Occipital lobe (tissue), 2 donors: ENCODE data around the gene RAB3IL1. TPM values are rescaled to one million over a fixed set of nuclear protein-coding genes. Genes with fewer than 3 reads are reported as not detected.
"Not testable (repeated sequence)": the region's sequence is repeated elsewhere in the genome, so short reads cannot be mapped to it uniquely, and the experiment has no call there.

ENCODE experiments used
- DNase-seq: peaks from one replicate; lab custom pipeline; 2025; lab: John Stamatoyannopoulos, UW
- total RNA-seq: library from RNA; depleted of rRNA; stranded (reverse); fragments of >200 nt; gene quantifications from one replicate; pipeline ENCODE4 v1.2.3, GENCODE V29; 2014

The RAB3IL1 gene
- total RNA-seq, 1 donor from 2014 or later = 2.3 TPM

DNA sequence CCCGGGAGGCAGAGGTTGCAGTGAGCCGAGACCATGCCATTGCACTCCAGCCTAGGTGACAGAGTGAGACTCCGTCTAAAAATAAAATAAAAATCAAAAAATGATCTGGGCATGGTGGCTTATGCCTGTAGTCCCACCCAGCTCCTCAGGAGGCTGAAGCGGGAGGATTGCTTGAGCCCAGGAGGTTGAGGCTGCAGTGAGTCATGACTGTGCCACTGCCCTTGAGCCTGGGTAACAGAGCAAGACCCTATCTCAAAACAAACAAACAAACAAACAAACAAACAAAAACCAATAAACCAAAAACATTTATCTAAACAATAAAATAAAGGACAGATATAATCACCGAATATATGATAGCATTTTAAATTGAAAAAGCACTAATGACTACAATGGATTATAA, 36.3 kb upstream of the RAB3IL1 start:
- DNase-seq = not testable (repeated sequence)

DNA sequence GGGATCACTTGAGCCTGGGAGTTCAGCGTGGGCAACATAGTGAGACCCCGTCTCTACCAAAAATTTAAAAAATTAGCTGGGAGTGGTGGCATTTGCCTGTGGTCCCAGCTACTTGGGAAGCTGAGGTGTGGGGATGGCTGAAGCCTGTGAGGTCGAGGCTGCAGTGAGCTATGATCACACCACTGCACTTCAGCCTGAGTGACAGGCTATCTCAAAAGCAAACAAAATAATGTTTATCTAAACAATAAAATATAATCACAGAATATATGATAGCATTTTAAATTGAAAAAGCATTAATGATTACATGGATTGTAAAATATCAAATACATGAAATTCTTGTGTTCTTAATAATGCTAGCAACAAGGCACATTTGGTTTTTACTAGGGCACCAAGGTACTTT, 35.5 kb upstream of the RAB3IL1 start:
- DNase-seq = no peak

DNA sequence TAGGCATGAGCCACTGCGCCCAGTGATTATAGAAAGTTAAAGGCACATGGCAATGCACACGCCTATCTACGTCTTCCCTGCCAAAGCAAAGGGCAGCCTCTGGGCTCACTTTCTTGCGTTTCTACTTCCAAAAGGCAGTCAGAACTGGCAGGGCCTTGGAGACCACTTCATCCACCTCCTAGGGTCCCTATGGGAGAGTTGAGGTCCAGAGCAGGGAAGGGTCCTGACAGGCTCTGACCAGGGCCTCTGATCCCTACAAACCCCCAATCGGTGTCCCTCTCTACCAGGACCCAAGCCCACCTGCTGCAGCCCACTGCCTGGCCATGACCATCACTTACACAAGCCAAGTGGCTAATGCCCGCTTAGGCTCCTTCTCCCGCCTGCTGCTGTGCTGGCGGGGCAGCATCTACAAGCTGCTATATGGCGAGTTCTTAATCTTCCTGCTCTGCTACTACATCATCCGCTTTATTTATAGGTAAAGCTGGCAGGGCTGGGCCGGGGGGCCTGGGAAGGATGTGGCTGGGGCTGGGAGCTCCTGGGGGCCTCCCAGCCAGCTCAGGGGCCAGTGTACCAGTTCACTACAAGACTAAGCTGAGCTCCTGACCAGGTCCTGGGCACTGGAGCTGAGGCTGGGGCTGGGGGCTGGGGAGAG, 34.2 kb upstream of the RAB3IL1 start:
- no peak for DNase-seq

DNA sequence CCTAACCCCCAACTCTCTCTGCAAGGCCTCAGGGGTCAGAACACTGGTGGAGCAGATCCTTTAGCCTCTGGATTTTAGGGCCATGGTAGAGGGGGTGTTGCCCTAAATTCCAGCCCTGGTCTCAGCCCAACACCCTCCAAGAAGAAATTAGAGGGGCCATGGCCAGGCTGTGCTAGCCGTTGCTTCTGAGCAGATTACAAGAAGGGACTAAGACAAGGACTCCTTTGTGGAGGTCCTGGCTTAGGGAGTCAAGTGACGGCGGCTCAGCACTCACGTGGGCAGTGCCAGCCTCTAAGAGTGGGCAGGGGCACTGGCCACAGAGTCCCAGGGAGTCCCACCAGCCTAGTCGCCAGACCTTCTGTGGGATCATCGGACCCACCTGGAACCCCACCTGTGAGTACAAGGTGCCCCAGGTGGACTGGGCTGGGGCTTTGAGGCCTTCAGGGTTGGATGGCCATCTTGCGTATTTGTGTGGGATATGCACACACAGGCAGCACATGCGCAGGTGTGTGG, 32.7 kb upstream of the RAB3IL1 start, which contains the start of gene BEST1:
TSS of gene BEST1 (plus strand) at position 317 of the 513 bp plus-strand sequence. CDS start 1,456 bp downstream, outside the sequence.
- DNase-seq = peak; percentile 38

DNA sequence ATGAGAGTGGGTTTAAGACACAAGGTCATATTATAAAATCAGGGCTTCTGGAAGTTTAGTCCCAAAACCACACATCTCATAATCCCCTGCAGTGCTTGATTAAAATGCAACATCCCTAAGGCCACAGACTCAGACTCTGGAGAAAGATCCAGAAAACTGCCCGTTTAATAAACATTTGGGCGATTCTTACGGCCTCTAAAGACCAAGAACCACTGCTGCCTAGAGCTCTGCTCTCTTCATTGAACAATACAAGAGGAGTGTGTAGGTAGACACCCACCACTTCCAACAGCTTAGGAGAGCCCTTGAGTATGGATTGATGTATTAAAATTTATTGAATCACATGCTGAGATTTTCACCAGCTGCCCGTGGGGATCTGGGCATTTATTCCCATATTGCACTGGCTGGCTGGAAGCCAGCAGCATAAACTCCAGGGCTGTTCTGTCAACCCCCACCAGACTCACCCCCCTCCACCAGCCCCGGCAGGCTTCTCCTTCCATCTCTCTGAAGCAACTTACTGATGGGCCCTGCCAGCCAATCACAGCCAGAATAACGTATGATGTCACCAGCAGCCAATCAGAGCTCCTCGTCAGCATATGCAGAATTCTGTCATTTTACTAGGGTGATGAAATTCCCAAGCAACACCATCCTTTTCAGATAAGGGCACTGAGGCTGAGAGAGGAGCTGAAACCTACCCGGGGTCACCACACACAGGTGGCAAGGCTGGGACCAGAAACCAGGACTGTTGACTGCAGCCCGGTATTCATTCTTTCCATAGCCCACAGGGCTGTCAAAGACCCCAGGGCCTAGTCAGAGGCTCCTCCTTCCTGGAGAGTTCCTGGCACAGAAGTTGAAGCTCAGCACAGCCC, 32.0 kb upstream of the RAB3IL1 start:
- peak; percentile 88 for DNase-seq

DNA sequence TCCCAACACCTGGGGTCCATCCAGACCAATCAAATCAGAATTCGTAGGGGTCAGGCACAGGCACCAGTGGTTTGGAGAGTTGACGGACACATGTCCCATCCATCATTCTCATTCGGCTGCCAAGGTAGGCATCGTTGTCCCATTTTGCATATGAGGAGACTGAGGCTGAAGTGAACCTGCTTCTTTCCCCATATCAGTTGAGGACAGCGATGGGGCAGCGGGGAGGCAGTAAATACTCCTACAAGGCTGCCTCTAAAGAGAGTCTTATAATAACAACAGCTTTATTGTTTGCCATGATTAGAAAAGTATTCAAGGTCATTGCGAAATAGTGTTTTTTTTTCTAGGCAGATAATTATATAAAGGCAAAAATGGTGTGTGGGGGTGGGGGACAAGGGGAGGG, 31.1 kb upstream of the RAB3IL1 start:
- no peak for DNase-seq

DNA sequence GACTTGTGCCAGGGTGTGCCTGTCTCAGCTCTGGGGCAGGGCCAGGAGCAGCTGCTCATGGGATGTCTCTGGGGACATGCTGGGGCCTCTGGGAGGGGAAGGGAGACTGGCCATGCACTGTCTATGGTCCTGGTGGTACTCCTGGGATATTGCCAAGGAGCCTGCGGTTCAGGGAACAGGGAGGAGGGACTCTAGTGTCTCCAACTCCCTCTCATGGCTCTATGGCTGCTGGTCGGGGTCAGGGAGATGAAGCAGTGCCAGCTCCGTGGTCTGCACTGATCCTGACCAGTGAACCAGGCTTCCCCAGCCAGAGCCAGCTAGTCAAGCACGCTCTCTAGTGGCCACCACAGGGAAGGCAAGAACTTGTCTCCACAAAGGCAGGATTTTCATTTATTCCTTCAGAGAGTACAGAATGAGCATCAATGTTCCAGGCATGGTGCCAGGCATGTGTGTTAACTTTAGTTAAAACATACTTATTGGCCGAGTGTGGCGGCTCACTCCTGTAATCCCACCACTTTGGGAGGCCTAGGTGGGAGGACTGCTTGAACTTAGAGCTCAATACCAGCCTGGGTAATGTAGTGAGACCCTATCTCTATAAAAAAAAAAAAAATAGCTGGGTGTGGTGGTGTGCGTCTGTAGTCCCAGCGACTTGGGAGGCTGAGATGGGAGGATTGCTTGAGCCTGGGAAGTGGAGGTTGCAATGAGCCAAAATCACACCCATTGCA, 30.3 kb upstream of the RAB3IL1 start:
- DNase-seq = peak; percentile 72

DNA sequence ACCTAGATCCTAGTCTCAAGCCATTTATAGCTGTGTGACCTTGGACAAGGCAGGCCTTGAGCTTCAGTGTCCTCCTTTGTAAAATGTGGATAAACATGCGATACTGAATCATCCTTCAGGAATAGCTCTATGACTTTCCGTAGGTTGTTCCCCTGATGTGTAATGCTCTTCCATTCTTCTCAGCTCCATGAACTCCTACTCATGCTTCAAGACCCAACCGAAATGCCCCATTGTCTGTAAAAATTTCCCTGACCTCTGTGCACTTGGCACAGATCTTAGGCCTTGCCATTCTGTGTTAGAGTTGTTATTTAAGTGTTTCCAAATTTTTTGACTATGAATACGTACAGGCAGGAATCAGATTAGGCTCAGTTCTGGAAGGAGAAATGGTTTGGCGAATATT, 29.5 kb upstream of the RAB3IL1 start:
- no peak for DNase-seq

DNA sequence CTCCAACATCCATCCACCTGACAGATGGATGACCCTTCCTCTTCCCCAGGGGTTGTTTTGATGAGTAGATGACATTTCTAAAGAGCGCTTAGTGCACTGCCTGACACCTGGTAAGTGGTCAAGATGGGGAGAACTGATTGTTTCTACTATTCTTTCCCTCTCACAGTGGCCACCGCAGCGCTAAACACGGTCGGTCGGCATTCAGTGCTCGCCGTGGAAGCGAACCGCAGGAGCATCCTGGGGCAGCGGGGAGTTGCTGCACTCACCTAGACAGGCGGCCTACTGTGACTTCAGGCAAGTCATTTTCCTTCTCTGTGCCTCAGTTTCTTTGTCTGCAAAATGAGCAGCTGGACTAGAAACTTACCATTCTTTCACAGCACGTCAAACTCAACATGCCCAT, 27.8 kb upstream of the RAB3IL1 start:
- DNase-seq = no peak

DNA sequence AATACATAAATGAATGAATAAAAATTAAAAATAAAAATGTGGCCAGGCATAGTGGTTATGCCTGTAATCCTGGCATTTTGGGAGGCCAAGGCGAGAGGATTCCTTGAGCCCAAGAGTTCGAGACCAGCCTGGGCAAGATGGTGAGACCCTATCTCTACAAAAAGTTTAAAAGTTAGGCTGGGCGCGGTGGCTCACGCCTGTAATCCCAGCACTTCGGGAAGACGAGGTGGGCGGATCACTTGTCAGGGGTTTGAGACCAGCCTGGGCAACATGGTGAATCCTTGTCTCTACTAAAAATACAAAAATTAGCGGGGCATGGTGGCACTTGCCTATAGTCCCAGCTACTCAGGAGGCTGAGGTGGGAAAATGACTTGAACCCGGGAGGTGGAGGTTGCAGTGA, 23.1 kb upstream of the RAB3IL1 start:
- no peak for DNase-seq

DNA sequence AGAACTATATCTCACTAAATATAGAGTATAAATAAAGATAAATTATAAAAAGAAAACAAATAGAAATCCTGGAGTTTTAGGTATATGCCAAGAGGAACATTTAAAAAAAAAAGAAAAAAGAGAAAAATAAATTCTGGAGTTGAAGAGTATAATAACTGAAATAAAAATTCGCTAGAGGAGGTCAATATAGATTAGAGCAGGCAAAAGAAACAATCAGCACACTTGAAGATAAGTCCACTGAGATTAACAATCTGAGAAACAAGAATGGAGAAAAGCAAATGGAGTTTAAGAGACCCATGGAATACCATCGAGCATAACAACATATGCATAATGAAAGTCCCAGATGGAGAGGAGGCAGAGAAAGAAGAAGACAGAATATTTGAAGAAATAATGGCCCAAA, 18.5 kb upstream of the RAB3IL1 start:
- no peak for DNase-seq

DNA sequence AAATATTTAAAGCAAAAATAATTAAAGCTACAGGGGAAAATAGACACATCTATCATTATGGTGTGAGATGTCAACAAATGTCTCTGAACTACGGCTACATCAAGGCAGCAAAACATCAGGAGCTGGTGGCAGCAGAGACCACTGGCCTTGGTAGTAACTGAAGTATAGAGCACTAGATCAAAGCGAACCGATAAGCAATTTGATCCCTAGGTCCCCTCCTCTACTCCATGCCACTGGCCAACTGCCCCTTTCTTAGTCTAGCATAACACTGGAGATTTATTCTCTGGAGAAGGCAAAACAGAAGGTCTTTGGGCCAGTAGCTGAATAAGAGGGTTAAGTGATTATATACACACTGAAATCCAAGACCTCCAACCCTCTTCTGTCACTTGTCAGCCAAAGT, 13.6 kb upstream of the RAB3IL1 start:
- DNase-seq = no peak

DNA sequence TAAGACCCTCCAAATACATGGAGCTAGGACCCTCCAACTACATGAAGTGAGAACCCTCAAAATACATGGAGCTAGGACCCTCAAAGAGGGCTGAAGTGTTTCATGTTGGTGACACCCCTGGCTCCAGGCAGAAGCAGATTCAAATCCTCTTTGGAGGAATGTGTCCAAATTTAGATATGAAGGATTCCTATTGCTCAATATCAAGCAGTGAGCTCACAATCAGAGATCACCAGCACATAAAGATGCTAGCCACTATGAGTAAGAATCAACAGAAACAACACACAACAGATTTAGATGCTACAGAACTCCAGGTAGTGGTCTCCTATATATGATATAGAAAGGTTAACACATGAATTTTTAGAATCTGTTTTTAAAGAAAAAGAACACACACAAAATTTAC, 11.2 kb upstream of the RAB3IL1 start:
- no peak for DNase-seq

DNA sequence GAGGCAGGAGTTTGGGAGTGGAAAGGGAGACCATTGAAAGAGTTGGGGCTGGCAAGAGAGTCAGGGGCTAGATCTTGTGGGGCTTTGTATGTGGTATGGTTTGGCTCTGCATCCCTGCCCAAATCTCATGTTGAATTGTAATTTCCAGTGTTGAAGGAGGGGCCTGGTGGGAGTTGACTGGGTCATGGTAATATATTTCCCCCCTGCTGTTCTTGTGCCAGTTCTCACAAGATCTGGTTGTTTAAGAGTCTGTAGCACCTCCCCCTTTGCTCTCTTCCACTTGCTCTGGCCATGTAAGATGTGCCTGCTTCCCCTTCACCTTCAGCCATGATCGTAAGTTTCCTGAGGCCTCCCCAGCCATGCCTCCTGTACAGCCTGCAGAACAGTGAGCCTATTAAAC, 10.1 kb upstream of the RAB3IL1 start:
- no peak for DNase-seq

DNA sequence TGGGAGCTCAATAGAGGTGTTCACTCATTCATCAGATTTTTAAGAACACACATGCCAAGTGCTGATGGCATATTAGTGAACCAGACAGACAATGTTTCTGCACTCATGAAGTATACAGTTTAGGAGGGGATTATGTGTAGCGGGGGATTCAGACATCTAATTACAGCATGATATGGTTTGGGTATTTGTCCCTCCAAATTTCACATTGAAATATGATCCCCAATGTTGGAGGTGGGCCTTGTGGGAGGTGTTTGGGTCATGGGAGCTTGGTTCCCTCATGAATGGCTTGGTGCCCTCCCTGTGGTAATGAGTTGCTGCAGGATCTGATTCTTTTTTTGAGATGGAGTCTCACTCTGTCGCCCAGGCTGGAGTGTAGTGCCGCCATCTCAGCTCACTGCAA, 8.9 kb upstream of the RAB3IL1 start:
- DNase-seq = no peak

DNA sequence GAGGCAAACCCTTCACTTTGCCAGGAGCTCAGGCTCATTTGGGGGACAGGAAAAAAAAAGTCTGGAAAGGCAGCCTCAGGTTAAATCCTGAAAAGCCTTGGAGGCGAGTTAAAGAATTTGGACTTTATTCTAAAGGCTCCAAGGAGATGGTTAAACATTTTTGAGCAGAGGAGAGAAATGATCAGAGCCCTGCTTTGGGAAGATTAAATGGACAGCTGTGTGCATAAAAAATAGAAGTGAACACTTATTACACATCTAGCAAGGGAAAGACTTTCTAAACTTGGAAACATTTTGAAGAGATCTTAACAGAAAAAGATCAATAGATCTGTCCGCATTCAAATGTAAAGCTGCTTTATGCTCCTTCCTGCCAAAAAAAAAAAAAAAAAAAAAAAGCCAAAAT, 8.4 kb upstream of the RAB3IL1 start:
- no peak for DNase-seq

DNA sequence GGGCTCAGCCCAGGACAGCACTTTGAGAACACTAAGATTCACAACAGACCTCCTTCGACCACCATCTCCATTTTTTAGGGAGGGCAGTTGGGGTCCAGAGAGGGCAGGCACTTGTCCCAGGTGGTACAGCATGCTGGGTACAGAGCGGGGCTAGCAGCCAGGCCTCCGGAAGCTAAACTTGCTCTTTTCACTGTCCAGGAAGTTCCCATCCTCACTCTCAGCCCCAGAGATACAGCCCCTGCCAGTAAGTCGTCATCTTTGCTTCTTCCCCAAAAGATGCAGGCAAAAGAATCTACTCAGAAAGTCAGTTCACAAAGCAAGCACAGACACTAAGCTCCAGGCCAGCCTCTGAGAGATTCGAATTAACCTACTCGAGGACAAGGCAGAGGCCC, 6.7 kb upstream of the RAB3IL1 start:
- no peak for DNase-seq

DNA sequence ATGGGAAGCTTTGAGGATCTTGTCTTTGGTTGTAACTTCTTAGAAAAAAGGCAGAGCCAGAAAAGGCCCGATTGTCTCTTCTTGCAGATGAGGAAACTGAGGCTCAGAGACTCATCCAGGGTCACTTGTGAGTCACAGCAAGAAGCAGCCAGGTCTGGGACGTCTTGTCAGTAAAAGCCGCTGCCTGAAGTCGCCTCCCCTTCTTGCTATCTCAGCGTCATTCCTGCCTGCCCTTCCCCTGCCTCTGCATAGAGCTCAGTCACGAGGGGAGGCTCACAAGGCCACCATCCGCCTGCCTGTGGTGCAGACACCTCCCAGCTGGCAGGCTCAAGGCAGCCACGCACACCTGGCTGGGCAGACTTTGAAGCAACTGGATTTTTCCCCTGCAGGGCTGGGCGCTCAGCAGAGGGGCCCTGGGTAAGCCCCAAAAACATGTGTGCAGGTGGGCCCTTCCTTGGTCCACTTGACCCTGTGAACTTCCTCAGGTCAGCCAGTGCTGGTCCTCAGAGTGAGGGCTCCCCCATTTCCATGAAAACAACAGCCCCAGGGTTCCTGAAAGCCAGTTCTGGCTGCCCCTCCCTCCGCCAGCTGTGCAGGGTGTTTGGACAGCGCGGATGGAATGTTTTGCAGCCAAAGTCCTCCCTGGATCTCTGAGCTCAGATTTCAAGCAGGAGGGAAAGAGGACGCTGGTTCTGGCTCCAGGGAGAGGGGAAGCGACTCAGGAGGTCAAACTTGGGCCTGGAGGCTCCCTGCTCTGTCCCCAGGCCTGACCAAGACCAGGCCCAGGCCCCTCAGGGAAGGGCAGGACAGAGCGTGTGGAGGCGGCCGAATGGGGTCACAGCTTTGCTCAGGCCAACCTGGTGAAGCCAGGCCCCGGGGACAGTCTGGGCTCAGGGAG, 6.0 kb upstream of the RAB3IL1 start:
- DNase-seq = no peak

DNA sequence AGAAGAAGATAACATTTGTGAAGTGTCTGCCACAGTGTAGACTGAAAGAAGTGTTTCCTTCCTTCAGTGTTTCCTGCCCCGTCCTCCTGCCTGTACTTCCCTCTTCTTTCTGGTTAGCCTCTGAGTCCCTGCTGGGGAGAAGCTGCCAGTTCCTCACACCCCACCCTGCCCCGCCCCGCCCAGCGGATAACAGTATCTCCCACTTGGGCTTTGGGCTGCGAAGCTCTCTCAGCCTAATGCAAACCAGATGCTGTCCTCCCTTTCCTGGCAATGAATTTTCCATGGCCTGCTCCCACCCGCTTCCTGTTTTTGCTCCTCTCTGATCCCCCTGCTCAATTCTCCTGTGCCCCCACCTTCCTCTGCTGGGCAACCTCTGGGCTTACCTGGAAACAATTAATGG, 5.2 kb upstream of the RAB3IL1 start:
- no peak for DNase-seq

DNA sequence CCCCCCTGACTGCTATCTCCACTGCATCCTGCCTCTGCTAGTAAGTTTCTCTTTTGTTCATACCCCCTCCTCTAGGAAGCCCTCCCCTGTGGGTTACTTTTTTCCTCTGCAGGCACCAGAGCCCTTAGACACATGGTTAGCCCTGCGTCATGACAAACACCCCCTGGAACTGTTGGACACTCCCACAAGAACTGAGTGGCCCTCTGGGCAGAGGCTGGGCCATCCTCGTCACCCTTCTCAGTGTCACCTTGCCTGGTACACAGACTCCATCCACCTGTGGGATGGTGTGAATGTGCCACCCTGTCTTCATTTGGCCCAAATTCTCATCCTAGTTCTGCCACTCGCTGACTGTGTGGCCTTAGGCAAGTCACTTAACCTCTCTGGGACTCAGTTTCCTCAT, 4.1 kb upstream of the RAB3IL1 start:
- DNase-seq = no peak
